Stimulated activated CD4-positive, alpha-beta T cell treated with anti-CD3 and anti-CD28 coated beads, Interleukin-12 subunit alpha, Interleukin-12 subunit beta, amount 100 ng/mL, for 4 hours (primary cell): ENCODE data around the gene MAGEL2.
"Not testable (repeated sequence)": the region's sequence is repeated elsewhere in the genome, so short reads cannot be mapped to it uniquely, and the experiment has no call there.

Source experiments
- DNase-seq: peaks from one replicate; pipeline ENCODE4 v3.0.0-alpha.2; 2020

The MAGEL2 gene

GRCh38 chr15:23602124-23602523, 45.5 kb downstream of the MAGEL2 start:
- no peak for DNase-seq

- DNase-seq = no peak
Measured at GRCh38 chr15:23599053-23599452, 48.6 kb downstream of the MAGEL2 start.

GRCh38 chr15:23597278-23597677, 50.4 kb downstream of the MAGEL2 start:
- DNase-seq = not testable (repeated sequence)

GRCh38 chr15:23596736-23597135, 50.9 kb downstream of the MAGEL2 start:
- no peak for DNase-seq

GRCh38 chr15:23595368-23595767, 52.3 kb downstream of the MAGEL2 start:
- no peak for DNase-seq

- no peak for DNase-seq
Measured at GRCh38 chr15:23594252-23594770, 53.4 kb downstream of the MAGEL2 start.
